A204.1 (cell line): Measurements from ENCODE around the gene OR2C1.

Experiments used
- FAIRE-seq: peaks from 2 replicates; lab custom pipeline; 2012; peaks lifted over from hg19 to GRCh38; lab: Jason Lieb, UNC

Gene OR2C1

DNA sequence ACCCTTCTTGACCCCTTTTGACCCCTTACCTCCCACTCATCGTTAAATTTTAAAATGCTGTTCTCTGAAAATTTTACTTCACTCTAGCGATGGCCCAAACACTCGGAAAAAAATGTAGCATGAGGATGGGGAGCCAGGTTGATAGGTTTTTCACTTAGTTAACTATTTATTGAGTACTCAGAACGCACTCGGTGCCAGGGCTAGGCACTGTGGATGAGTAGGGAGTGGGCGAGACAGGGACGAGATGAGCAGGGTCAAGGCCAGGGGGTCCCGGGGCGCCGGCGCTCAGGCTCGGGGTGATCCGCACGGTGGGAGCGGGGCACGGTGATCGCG is 44.7 kb downstream of the OR2C1 start:
- no peak for FAIRE-seq

DNA sequence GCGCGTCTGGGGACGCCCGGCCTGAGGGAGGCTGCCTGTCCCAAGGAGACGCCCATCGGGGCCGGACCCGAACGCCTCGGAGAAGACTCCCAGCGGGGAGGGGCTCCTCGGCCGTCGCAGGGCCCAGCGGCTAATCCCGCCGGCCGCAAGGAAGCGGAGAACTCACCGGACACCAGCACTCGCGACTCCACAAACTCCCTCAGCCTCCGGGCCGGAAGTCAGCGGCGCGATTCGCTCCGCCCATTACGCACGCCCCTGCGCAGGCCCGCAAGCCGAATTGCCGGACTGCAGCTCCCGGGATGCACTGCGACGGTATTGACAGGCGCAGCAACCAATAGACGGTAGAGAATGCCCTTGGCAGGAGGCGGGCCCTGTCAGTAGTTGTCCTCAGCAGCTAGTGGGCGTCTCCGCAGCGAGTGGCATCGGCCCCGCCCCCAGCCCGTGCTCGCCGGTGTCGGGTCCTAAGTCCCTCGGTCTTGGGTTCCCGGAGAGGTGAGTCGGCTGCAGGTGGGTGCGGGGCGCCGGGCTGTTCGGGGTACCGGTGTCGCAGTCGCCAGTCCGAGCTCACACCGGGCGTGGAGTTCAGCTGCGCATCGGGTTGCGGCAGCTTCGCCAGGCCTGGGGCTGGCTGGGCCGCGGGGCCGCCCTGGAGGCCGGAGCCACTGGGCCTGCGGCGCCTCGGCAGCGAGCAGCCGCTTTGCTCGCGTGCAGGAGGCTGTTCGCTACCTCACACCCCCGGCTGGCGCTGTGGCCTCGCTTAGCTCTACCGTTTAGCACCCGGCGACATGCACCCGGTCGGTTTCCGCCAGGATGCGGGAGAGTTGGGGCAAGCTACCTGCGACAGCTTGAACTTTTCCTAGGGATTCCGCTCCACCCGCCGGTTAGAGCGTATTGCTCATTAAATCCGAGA is 45.3 kb downstream of the OR2C1 start, which contains the start of the genes ZNF174 and ZSCAN32:
TSS of gene ZNF174 (plus strand) at position 437 of the 910 bp plus-strand sequence. CDS start 790 bp downstream, outside the sequence.
TSS of gene ZSCAN32 (minus strand) at position 226 of the 910 bp plus-strand sequence. CDS start 3,447 bp downstream, outside the sequence.
- peak; percentile 95 for FAIRE-seq

DNA sequence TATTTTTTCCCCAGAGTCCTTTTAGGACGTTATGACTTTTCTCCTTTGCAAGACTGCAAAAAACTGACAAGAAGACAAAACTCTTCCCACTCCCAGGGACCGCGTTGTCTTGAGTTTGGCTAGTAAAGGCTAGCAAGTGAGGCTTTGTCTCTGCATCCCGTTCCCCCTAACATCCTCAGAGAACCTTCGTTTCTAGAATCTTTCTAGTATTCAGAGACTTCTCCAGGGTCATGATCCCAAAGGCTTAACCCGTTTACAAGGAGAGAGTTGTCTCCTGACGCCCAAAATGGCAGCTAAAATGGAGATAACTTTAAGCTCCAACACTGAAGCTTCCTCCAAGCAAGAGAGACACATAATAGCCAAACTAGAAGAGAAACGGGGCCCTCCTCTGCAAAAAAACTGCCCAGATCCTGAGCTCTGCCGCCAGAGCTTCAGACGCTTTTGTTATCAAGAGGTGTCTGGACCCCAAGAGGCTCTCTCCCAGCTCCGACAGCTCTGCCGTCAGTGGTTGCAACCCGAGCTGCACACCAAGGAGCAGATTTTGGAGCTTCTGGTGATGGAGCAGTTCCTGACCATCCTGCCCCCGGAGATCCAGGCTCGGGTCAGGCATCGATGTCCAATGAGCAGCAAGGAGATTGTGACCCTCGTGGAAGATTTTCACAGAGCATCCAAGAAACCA is 46.2 kb downstream of the OR2C1 start:
- FAIRE-seq = no peak
